NCI-H2081 treated with DMSO at 0.1 percent for 48 hours (cell line): Measurements from ENCODE around the gene OR5AC2.

Experiments used
- DNase-seq: peaks from one replicate; lab custom pipeline; 2025; lab: John Stamatoyannopoulos, UW

The OR5AC2 gene

DNA sequence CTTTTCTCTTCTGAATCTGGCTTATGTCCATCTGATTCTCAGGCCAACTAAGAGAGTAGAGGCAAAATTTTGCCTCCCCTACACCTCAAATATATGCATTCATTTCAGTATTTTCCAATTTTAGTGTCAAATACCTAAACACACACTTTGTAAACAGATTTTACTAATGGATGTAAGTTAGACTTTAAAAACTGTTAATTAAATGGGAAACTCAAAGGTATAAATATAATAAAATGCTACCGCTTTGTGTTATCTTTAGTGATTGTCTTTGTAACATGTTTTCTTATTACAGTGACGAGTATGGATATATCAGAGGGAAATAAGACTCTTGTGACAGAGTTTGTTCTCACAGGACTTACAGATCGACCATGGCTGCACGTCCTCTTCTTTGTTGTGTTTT is at the start of gene OR5AC2:
Gene OR5AC2 (plus strand): TSS at position 301 of the 400 bp plus-strand sequence. CDS start 0 bp downstream, at position 301.
- no peak for DNase-seq

DNA sequence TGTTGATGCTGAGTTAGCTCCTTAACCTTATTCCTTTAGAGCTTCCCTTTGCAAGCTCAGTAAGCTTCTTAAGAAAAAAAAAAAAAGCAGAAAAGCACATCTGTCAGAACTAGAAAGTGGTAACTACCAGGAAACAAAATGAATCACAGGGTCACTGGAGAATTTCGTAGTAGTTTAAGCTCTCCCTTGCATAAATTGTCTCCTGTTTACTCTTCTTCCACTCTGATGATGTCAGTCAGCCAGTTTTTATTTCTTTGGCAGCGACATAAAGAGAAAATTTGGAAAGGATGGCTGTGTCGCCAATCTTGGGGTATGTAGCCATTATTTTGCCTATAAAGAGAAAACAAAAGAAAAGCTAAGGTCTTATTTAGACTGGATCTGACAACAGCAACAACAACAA is 48.7 kb upstream of the OR5AC2 start:
- DNase-seq = no peak

DNA sequence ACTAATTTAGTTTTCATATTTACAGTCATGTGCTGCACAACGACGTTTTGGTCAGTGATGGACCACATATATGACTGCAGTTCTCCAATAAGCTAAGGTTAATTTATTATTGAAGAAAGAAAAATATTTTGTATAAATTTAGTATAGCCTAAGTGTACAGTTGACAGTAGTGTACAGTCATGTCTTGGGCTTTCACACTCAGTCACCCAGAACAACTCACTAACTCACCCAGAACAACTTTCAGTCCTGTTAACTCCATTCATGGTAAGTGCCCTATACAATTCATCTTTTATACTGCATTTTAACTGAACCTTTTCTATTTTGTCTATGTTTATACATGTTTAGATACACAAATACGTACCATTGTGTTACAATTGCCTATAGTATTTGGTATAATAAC is 48.1 kb upstream of the OR5AC2 start:
- no peak for DNase-seq

- DNase-seq = peak; percentile 91
Measured at GRCh38 chr3:98039322-98040024, 47.5 kb upstream of the OR5AC2 start.

GRCh38 chr3:98041350-98041749 is 45.6 kb upstream of the OR5AC2 start:
- DNase-seq = no peak

GRCh38 chr3:98048586-98048985 is 38.4 kb upstream of the OR5AC2 start:
- no peak for DNase-seq

- no peak for DNase-seq
Measured at GRCh38 chr3:98049271-98049670, 37.7 kb upstream of the OR5AC2 start.

- DNase-seq = no peak
Measured at GRCh38 chr3:98056035-98056434, 30.9 kb upstream of the OR5AC2 start.

GRCh38 chr3:98057631-98058030 is 29.3 kb upstream of the OR5AC2 start:
- no peak for DNase-seq

DNA sequence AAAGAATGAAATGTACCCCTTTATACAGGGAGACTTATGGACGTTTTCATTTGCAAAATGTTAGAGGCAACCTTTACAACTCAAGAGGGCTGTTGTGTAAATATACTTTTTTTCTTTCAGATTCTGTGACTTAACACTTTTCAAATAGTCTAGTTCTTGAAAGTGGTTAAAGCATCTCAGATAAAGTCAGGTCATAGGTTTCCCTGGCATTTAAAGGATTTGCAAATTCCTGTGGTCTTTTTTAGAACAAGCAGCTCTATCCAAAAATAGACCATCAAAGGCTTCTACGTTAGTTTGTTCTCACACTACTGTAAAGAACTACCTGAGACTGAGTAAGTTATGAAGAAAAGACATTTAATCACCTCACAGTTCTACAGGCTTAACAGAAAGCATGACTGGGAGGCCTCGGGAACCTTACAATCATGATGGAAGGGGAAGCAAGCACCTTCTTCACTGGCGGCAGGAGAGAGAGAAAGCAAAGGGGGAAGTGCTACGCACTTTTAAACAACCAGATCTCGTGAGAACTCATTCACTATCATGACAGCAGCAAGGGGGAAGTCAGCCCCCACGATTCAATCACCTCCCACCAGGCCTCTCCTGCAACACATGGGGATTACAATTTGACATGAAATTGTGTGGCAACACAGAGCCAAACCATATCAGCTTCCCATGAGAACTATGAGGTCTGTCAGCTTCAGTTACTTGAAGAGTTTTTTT is 28.6 kb upstream of the OR5AC2 start:
- DNase-seq = no peak

- no peak for DNase-seq
Measured at GRCh38 chr3:98068824-98069223, 18.1 kb upstream of the OR5AC2 start.

DNA sequence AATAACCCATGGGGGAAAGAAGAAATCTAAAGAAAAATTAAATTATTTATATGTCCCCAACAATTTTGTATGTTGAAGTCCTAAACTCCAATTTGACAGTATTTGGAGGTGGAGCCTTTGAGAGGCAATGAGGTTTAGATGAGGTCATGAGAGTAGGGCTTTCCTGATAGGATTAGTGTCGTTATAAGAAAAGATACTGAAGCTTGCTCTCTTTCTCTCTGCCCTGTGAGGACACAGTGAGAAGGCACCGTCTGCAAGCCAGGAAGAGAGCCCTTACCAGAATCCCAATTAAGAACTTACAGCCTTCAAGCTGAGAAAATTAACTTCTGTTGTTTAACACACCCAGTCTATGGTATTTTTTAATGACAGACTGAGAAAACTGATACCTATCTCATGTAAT is 16.1 kb upstream of the OR5AC2 start:
- no peak for DNase-seq

DNA sequence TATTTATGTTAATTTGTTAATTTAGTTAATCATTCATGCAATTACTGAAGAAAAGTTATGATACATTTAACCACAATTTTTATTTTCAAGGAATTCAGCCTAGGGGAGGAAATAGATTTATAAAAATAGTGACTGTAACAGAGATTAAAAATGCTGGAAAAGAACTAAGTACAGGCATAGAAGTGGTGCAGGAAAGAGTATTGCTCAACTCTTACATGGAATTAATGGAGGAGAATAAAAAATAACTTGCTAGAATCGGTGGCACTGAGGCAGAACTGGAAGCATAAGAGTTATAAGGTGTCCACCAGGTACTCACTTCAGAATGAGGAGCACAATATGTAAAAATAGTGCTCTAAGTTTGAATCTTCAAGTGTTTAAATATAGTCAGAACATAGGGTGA is 13.5 kb upstream of the OR5AC2 start:
- DNase-seq = no peak

DNA sequence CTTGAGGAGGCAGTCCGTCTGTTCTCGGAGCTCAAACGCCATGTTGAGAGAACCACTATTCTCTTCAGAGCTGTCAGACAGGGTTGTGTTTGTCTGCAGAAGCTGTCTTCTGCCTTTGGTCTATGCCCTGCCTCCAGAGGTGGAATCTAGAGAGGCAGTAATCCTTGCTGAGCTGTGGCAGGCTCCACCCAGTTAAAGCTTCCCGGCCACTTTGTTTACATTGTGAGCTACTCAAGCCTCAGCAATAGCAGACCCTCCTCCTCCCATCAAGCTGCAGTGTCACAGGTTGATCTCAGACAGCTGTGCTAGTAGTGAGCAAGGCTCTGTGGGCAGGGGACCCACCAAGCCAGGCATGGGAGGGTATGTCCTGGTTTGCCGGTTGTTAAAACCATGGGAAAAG is 8.9 kb downstream of the OR5AC2 start:
- no peak for DNase-seq

DNA sequence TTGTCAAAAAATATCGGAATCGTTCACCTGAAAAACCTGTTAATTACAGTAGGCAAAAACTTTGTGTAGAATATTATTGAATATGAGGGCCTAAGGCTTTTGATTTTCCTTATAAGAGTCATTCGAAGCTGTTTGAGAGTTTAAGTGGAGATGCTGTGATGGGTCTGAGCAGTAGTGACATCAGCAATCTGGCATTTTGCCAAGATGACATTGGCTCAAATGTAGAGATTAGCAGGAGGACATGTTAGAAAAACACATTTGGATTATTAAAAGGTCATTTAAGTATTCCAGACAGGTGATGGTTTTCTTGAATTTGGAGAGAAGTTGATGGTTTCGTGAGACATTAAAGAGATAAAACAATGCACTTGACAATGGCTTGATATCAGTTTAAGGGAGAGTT is 12.9 kb downstream of the OR5AC2 start:
- no peak for DNase-seq

GRCh38 chr3:98108162-98108561 is 21.2 kb downstream of the OR5AC2 start:
- DNase-seq = no peak

GRCh38 chr3:98109807-98110549 is 23.0 kb downstream of the OR5AC2 start:
- DNase-seq = no peak

DNA sequence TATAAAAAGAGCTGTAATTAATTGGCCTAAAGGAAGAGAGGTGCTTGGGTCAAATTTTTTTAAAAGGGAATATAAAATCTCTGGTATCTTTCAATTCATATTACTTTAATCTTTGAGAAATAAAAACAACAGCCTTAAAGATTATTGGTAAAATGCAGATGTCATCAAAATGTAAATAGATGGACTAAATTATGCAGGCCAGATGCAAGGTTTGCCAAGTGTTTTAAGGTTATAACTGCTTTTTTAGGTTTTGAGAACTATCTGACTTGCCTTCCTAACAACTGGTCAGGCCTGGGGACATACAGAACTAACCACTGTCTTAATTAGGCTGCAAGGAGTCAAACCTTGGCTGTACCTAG is 23.6 kb downstream of the OR5AC2 start:
- DNase-seq = no peak

- no peak for DNase-seq
Measured at GRCh38 chr3:98114264-98114663, 27.3 kb downstream of the OR5AC2 start.

- no peak for DNase-seq
Measured at GRCh38 chr3:98115717-98116116, 28.7 kb downstream of the OR5AC2 start.

GRCh38 chr3:98130421-98130820 is 43.4 kb downstream of the OR5AC2 start, which contains the start of gene OR5H1:
Gene OR5H1, plus strand, starts transcription at chr3:98130721. Its CDS starts 1,977 bp downstream, at chr3:98132698.
- no peak for DNase-seq

- no peak for DNase-seq
Measured at GRCh38 chr3:98136631-98137030, 49.7 kb downstream of the OR5AC2 start.
